Fibroblast of skin of scalp (primary cell): ENCODE data around the gene MYB. TPM values are rescaled to one million over a fixed set of nuclear protein-coding genes. Genes with fewer than 3 reads are reported as not detected.
"Not testable (repeated sequence)": the region's sequence is repeated elsewhere in the genome, so short reads cannot be mapped to it uniquely, and the experiment has no call there.

ENCODE experiments used
- DNase-seq: peaks from one replicate; pipeline ENCODE4 v3.0.0-alpha.2; 2013
- polyA plus RNA-seq, 2 experiments: library from polyadenylated mRNA; unstranded; fragments of 120-200 nt; gene quantifications; one replicate each; pipeline ENCODE4 v1.2.1, GENCODE V29; 2013; ENCODE audit not compliant: insufficient read length in 2 of 2

MYB gene
- polyA plus RNA-seq (2013, experiment 1 of 2; ENCODE audit: insufficient read length): 0.17 TPM
- polyA plus RNA-seq (2013, experiment 2 of 2; ENCODE audit: insufficient read length): 0.17 TPM

DNA sequence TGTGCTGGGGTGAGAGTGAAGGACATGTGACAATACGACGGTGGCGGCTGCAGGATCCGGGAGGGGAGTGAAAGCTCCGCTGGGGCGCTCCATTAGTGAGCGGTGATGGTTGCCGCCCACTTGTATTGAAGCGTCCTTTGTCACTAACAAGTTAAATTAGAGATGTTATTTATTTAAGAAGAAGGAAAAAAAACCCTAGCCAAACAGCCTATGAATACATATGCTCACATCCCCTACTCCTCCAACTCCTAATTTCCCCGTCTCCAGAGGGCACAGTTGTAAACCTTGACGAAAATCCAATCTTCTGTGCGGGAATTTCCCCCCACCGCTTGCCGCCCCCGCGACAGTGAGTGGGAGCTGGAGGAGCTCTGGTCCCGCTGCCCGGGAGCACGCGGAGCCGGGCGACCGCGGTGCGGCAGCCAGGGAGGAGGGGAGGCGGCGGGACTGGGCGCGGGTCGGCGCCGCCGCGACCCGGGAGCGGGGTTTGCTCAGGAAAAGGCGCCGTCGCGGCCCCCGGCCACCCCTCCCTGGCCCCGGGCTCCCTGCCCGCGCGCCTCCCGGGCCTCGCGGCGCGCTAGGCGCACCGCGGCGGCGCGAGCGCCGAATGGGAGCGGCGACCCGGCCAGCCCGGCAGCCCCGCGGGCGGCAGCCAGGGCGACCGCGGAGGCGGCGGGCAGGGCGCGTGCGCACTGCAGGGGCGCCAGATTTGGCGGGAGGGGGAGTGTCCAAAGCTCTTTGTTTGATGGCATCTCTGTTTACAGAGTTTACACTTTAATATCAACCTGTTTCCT lies at the start of gene MYB:
Gene MYB (plus strand): TSS at position 767 of the 791 bp plus-strand sequence. CDS start 206 bp downstream, outside the sequence.
- DNase-seq: peak; percentile 57

DNA sequence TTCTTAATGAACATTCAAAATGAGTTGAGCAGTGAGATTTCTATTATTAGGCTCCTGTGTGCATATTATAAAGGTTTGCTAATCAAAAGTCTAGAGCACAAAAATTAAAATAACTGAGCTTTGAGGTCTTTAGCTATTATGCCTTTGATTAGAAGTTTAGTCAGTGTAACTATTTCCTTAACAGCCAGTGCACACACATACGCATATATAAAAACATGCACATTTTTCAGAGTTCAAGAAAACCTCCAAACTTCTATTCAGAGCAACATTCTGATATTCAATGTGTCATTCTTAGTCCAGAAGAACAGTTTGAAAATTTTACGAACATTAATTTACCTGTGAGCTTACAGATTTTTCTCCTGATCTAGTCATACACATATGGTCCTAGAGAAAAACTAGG lies 48.3 kb upstream of the MYB start:
- no peak for DNase-seq

DNA sequence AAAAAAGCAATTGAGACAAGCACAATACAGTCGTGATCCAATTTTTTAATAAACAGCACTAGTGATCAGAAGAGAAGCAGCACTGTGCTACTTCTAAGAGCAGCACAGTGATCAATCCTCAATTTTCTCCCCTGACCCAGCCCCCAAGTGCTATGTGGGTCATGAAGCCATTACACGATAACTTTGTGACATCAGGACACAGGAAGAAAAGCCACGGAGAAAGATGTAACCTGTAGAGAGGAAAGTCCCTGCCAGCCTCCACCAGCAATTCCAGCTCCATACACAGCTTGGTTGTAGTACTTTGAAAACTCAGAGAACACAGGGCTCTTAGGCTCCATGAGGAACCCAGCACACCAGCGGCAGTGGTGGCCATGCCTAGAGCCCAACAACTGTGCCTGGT lies 45.3 kb upstream of the MYB start:
- no peak for DNase-seq

- no peak for DNase-seq
These were observed 43.3 kb upstream of the MYB start for GRCh38 chr6:135137826-135138225.

- DNase-seq: no peak
These were observed 39.9 kb upstream of the MYB start for GRCh38 chr6:135141182-135141581.

GRCh38 chr6:135141728-135142127 lies 39.4 kb upstream of the MYB start:
- no peak for DNase-seq

DNA sequence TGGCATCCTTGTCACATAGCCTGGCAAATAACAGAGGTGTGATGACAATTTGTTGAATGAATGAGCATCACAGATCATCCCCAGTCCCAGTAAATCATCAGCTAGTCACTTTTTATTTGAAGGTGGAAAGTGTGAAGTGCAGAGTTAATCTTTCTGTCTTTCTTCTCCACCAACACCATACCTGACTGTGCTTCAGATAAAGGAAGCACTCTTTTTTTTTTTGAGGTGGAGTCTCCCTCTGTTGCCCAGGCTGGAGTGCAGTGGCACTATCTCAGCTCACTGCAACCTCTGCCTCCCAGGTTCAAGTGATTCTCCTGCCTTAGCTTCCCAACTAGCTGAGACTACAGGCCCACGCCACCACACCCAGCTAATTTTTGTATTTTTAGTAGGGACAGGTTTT lies 38.9 kb upstream of the MYB start:
- DNase-seq: not testable (repeated sequence)

- no peak for DNase-seq
These were observed 36.4 kb upstream of the MYB start for GRCh38 chr6:135144673-135145062.

DNA sequence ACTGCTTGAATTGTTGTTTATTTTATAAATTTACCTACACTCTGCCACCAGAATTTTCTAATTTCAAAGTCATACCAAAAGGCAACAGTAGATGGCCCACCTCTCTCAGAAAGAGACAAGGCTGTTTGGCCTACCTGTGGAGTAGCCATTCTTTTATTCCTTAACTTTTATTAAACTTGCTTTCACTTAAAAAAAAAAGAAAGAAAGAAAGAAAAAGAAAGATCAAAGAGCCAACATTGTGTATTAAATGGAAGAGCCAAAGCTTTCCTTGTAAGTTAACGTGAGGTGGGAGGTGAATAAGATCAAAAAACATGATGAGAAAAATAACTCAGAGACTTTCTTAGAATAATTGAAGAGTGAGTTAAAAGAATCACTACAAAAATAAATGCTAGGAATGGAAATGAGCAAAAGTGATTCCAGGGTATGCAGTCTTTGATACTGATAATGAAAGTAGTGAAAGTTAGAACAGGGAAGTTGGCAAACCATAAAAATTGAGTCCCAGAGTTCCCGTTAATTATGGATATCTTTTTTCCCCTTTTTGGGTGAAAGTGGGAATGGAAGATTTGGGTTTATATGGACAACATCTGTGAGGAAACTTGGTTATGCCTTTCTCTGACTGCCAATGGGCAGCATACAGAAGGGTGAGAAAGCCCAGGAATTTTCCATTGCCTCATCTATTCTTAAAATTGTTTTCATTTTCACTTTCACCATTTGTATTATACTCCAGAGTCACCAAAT lies 35.9 kb upstream of the MYB start:
- DNase-seq: peak; percentile 33

DNA sequence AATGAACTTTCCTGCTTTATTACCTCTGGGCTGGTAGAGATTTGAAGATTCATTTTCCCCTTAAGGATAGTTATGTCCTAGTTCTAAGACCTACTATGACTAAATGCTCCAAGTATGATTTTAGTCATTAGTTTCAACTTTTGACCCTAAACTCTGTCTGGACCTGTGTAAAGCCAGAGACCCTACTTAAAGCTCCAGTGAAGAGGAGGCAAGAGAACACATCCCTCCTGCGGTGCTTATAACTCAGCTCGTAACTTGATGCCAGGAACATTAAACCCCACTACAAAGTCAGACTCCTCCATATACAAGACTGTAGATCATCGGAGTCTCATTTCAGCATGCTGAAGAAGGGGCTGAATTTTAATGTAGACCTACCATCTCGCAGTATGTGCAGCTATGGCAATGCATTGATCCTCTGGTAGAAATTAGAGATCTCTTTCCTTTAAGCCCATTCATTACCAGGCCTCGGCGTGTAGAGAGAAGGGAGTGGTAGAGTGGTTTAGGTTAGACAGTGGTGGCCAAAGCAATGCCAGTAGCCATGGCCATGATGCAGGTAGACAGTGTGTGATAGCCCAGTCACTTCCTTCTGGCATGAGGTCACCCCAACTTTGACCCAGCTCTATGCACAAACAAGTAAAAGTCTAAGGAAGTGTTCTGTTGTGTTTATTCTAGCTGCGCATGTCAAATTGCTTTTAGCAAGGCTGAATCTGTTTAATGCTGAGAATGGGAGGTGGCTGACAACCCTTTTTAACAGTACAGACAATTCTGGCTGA lies 34.8 kb upstream of the MYB start:
- peak; percentile 78 for DNase-seq

- no peak for DNase-seq
These were observed 33.2 kb upstream of the MYB start for GRCh38 chr6:135147637-135148592.

DNA sequence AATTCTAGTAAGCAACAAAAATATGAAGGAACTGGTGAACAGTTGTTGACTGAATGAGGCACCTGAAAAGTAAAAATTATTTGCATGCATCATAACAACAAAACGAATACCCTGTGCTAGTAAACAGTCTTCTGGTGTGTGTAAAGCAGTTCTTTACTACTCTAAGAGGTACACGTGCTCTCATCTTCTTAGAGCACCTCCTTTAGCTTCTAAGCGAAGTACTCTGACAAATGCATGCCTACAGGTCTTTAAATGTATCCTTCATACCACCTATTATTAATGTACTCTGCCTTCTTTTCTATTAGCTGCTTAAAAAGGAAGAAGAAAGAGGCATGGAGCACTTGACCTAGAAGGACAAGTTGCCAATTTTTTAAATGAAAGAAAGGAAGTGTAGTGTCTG lies 32.2 kb upstream of the MYB start:
- no peak for DNase-seq

DNA sequence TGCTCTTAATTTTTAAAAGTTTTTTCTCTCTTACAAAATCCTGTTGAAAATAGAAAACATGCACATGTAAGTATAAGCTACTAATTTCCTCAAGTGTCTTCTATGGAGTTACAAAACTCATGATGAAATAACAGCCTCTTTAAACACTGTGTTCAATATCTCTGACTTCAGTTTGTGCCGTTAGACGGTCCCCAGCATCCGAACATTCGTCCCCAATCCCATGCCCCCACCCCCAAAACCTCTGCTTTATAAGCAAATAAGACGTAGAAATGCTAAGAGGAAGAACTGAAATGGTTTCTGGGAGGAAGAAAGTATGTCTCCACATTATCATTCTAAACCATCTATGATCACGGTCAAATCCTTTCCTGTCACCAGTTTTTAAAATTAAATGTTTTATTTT lies 31.7 kb upstream of the MYB start:
- no peak for DNase-seq

- DNase-seq: not testable (repeated sequence)
These were observed 30.6 kb upstream of the MYB start for GRCh38 chr6:135150481-135150880.

DNA sequence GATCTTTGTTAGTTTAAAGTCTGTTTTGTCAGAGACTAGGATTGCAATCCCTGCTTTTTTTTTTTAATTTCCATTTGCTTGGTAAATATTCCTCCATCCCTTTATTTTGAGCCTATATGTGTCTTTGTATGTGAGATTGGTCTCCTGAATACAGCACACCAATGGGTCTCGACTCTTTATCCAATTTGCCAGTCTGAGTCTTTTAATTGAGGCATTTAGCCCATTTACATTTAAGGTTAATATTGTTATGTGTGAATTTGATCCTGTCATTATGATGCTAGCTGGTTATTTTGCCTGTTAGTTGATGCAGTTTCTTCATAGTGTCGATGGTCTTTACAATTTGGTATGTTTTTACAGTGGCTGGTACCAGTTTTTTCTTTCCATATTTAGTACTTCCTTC lies 27.0 kb upstream of the MYB start:
- DNase-seq: not testable (repeated sequence)

- DNase-seq: no peak
These were observed 22.7 kb upstream of the MYB start for GRCh38 chr6:135158397-135158796.

DNA sequence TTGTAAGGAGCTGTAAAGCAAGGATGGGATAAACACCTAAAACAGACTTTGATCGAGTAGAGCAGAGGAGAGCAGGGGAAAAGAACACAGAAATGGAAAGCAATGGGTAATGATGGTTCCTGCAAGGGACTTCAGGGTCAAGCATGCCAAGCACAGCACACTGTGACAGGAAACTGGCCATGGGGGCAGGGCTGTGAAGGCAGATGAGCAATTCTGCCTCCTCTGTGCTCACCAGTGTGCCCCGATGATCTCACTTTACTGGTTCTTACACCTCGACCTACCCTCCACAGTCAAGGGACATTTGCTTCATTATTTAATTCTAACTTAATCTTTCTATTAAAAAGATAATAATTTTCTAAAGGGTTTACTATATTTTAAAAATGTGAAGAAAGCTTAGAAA lies 21.6 kb upstream of the MYB start:
- DNase-seq: no peak

- DNase-seq: no peak
These were observed 19.4 kb upstream of the MYB start for GRCh38 chr6:135161411-135162395.

GRCh38 chr6:135162678-135163439 lies 18.2 kb upstream of the MYB start:
- peak; percentile 31 for DNase-seq

DNA sequence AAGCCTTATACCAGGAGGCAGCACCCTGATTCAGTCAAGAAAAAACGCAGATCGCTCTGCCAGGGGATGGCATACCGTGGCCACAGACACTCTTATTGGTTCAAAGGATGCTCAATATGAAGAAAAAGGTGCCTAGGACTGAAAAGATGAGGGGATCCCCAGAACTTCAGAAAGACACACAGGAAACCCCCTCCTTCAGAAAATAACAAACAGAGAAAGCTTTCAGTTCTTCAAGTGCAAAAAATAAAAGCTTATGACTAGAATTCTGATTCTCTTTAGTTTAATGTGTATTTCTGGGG lies 17.7 kb upstream of the MYB start:
- no peak for DNase-seq
